Measurements from ENCODE around the gene COX5A. TPM values are rescaled to one million over a fixed set of nuclear protein-coding genes. Genes with fewer than 3 reads are reported as not detected.

COX5A gene
- total RNA-seq, 2 experiments from 2014 or later = 220 to 222 TPM

GRCh38 chr15:74870436-74871215, 67.2 kb downstream of the COX5A start:
- peaks cover 52% of the 10 kb centered on the region for H3K4me1 Mint-ChIP-seq
- no peak for DNase-seq
- H3K27ac Mint-ChIP-seq = peak overlapping the region; percentile 87
- peak overlapping the region; percentile 95 for H3K4me3 Mint-ChIP-seq
- H3K9me3 Mint-ChIP-seq = peaks cover 2% of the 10 kb centered on the region
- H3K27me3 Mint-ChIP-seq = no peaks in the 10 kb centered on the region
- ATAC-seq (ENCODE audit: low read depth) = no peak
- POLR2A ChIA-PET = interaction anchor here (0.6 to 2.0 kb wide), 14 partner anchors 12 to 876 kb away, joined by 3 to 15 read pairs (median 4); partner anchors contain the start of genes COX5A, FAM219B, MPI and PML
- H3K36me3 Mint-ChIP-seq = peaks cover 37% of the 10 kb centered on the region

Other genes with a start within 250 kb of the COX5A start
- 10 to 100 TPM; 46.7 to 47.0 TPM for gene EDC3, start 242.0 kb downstream of the COX5A start, total RNA-seq
- gene CYP1A1, start 212.5 kb downstream of the COX5A start, total RNA-seq = 10 to 100 TPM; 12.0 to 12.4 TPM
- not detected for gene CYP1A2, start 189.2 kb downstream of the COX5A start, total RNA-seq
- 100 to 1,000 TPM; 269 to 281 TPM for gene CSK, start 156.0 kb downstream of the COX5A start, total RNA-seq
- gene LMAN1L, start 125.2 kb downstream of the COX5A start, total RNA-seq = under 1 TPM; 0.36 to 0.37 TPM
- under 1 TPM; 0.17 to 0.28 TPM for gene CPLX3, start 111.4 kb downstream of the COX5A start, total RNA-seq
- 10 to 100 TPM; 59.9 to 60.4 TPM for gene ULK3, start 94.9 kb downstream of the COX5A start, total RNA-seq
- gene SCAMP2, start 64.7 kb downstream of the COX5A start, total RNA-seq = 100 to 1,000 TPM; 100 to 103 TPM
- gene MPI, start 48.0 kb downstream of the COX5A start, total RNA-seq = 10 to 100 TPM; 68.7 to 72.9 TPM
- gene FAM219B, start 31.2 kb downstream of the COX5A start, total RNA-seq = 100 to 1,000 TPM in 1 of 2 experiments, 10 to 100 TPM in 1; 90.3 to 113 TPM
- gene RPP25, start 18.7 kb upstream of the COX5A start, total RNA-seq = 1 to 10 TPM; 3.5 to 4.2 TPM
- under 1 TPM in 1 of 2 experiments, not detected in 1; 0.22 TPM for gene SCAMP5, start 57.5 kb upstream of the COX5A start, total RNA-seq
- 10 to 100 TPM; 16.0 to 16.7 TPM for gene PPCDC, start 85.5 kb upstream of the COX5A start, total RNA-seq

All from activated naive CD8-positive, alpha-beta T cell treated with anti-CD3 and anti-CD28 coated beads, Interleukin-2, amount 10 ng/mL, durations not matched to agents 7 days and 5 days (primary cell).